HG02623 (cell line): ENCODE measurements around the gene UPF3A.
"Not testable (repeated sequence)": the region's sequence is repeated elsewhere in the genome, so short reads cannot be mapped to it uniquely, and the experiment has no call there.

ENCODE experiments used
- ATAC-seq: cut with Tn5 transposase; IDR thresholded peaks from one replicate; pipeline ENCODE4 v1.9.1; 2021; ENCODE audit warnings: moderate library complexity; ENCODE audit not compliant: unreplicated experiment

The UPF3A gene

DNA sequence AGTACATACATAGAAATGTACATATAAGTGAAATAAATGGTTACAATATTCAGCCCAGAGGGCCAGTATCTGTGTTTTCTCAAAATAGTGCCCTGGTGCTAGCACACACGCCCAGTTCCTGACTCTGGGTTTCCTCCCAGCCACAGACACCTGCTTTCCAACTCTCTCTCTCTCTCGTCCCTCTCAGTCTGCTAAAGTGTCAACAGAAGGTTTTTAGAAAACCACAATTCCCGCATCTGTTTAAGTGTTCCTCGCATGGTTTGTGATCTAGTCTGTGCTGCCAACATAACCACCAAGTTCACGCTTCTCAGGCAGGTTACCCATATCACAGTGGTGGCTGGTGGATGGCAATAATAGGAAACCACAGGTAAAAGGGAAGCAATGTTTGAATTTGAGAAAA lies 17.8 kb upstream of the UPF3A start:
- peak; percentile 55 for ATAC-seq

DNA sequence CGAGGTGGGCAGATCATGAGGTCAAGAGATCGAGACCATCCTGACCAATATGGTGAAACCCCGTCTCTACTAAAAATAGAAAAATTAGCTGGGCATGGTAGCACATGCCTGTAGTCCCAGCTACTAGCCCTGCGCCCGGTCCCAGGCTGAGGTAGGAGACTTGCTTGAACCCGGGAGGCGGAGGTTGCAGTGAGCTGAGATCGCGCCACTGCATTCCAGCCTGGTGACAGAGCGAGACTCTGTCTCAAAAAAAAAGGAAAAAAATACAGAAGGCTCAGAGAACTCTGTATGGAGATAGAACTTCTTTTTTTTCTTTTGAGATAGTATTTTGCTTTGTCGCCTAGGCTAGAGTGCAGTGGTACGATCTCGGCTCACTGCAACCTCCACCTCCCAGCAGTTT lies 17.1 kb upstream of the UPF3A start:
- not testable (repeated sequence) for ATAC-seq

DNA sequence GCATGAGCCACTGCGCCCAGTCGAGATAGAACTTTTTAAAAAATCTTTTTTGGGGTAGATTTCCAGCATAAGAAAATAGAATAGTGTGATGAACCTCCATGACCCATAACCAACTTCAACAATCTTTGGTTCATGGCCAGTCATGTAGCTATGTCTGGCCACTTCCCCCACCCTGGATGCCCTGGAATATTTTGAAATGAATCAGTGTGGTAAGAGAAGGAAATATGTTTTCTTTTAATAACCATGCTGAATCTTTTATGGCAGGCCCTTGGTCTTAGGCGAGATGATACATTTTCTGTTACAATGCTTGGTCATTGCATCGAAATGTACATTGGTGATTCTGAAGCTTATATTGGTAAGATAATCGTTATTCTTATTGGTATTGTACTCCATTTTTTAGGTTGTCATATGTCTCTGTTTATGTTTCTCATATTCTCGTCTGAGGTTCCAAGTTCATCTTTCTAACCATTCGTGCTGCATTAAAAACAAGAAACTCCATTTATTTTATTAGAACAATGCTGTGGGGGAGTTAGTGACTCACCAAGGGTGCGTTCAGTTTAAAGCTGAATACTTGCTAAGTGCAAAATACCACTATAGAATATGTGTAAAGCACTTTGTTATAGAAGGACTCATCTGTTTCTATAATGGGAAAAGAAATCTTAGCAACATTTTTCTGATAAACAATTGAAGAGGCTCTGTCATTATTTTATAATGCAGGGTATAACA lies 16.4 kb upstream of the UPF3A start:
- ATAC-seq: no peak

DNA sequence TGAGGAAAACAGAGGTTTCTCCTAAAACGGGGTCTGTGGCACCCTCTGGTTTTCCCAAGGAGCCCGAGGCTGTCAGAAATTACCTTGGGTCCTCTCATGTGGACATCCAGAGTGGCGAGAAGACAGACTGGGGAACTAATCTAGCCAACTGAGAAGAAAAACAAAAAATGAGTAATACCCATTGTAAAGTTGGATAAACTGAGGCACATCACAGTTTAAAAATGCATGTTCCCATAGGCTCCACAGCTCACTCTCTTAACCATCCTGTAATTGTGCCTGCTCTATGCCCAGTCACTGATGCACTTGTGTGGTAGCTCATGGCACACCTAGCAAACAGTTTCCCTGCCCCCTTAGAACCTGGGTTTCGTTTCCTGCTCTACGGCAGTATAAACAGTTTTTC lies 15.2 kb upstream of the UPF3A start:
- ATAC-seq: no peak

DNA sequence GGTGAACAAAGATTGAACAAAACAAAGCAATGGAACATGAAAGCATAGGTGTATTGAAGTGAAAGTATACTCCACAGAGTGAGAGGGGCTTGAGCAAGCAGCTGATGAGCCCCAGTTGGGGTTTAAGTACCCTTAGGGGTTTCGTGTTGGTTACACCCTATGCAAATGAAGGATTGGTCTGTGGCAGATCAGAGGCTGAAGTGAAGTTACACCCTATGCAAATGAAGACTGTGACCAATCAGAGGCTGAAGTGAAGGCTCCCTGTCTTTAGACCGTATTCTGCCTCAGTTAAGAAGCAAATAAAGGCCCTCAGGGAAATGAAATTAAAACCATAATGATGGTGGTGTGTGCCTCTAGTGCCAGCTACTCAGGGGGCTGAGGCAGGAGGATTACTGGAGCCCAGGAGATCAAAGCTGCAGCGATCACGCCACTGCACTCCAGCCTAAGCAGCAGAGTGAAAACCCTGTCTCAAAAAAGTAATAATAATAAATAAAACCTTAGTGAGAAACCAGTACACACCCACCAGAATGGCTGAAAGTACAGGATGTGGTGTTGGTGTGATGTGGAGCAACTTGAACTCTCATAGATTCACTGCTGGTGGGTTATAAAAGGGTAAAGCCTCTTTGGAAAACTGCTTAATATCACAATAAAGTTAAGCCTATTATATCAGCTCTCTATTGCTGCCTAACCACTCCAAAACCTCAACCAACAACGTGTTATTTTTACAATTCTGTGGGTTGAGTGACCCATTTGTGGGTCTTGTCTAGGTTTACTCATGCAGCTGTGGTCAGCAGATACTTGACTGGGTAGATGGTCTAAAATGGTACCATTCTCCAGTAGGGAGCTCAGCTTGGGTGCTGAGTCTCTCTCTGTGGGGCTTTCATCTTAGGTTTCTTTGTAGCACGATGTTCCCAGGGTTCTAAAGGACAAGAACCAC lies 12.8 kb upstream of the UPF3A start:
- no peak for ATAC-seq

DNA sequence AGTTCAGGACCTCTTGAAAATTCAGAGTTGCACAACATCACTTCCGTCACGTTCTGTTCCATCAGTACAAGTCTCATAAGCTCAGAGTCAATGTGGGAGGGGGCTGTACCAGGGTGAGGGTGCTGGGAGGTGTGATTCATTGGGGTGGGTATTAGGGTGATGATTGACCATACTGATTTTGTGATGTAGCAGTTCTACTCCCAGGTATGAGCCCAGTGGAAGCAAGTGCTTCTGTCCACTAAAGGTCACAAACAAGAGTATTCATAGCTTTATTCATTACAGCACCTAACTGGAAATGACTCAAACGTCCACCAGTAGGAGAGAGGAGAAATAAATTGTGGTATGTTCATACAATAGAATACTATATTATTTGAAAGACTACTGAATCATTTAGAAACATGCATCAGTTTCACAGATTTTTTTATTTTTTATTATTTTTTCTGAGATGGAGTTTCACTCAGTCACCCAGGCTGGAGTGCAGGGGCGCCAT lies 12.1 kb upstream of the UPF3A start:
- ATAC-seq: no peak

DNA sequence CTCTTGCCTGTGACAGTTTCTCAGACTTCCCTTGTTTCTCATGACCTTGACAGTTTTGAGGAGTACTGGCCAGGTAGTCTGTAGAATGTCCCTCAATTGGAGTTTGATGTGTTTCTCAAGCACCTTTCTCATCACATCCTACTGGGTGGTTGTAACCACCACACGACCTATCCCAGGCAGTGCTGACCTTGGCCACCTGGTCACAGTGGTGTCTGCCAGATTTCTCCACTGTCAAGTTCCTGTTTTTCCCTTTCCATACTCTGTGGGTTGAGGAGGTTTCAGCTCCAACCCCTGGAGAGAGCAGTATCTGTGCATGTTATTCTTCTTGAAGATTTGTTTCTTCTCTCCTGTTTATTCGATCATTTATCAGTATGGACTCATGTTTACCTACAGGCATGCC lies 8.4 kb upstream of the UPF3A start:
- ATAC-seq: no peak

DNA sequence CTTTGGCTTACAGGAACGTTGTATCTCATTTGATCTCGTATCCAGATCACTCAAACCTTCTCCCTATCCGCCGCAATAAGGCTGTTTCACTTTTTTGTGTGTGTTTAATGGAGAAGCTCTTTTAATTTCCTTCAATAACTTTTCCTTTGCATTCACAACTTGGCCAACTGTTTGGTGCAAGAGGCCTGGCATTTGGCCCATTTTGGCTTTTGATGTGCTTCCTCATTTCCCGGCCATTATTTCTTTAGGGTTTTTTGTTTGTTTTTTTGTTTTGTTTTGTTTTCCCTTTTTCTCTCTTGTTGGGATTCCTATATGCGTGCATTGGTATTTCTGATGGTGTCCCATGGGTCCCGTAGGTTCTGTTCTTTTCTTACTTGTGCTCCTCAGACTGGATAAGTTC lies 6.1 kb upstream of the UPF3A start:
- ATAC-seq: no peak

DNA sequence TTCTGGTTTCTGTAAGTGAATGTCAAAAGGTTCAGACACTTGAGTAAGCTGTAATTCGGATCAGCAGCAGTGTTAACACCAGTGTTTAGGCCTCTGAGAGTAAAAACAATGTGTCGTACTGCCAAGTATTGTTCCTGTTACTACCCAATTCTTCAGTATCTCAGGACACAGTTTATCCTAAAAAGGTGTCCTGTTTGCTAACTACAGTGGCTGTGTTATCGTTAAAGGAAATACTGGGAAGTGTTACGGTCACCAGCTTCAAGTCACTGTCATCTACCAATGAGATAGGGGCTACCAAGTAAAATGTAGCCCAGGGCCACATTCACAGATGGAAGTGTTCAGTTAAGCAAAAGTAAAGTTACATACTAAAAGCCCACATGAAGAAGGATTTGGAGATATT lies 2.3 kb upstream of the UPF3A start:
- ATAC-seq: no peak

DNA sequence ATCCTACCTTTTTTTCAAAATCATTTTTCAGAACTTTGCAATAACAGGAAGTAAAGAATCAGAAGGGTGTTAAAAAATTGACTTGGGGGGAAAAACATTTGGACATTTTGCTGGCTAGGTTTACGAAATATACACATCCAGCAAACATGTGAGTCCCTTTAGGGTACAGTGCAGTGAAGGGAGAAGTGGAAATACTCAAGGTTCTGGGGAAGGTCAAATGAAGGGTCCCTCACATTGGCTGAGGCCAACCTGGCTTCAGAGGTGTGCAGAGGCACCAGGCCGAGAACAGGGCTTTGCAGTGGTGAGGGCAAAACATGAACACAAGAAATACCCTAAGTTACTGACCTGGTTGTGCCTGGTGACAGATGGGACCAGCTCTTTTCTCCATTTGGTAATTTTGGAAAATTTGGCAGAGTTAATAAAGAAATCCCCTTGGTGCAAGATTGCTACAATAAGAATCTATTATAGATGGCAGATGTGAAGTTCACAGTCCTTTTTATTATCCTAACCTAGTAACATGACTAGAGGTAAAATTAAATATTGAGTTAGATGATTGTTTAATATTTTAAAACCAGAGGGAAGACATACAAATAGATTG lies 1.5 kb upstream of the UPF3A start:
- ATAC-seq: no peak

DNA sequence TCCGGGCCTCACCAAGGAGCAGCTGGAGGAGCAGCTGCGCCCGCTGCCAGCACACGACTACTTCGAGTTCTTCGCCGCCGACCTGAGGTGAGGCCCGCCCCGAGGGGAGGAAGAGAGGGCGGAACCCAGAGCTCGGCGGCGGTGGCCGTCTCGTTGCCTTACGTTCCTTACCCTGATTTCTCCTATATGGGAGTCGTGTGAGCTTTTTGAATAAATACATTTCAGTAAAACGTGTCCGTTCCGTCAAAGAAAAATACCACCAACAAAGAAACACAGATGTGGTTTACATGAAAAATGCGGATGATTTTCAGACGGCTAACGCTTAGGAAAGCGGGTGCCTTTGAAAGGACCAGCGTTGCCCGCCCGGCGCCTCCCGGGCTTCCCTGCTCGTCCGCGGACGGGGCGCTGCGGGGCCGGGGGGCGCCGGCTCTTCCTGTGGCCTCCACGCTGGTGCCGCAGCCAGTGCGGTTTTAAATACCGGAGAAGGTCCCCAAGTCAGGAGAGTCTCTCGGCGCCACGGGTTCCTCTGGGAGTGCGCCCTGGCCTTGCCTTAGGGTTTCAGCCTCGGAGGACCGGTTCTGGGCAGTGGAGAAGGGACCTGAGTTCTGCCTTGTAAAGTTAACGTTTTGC lies 755 bp downstream of the UPF3A start:
- ATAC-seq: peak; percentile 42

DNA sequence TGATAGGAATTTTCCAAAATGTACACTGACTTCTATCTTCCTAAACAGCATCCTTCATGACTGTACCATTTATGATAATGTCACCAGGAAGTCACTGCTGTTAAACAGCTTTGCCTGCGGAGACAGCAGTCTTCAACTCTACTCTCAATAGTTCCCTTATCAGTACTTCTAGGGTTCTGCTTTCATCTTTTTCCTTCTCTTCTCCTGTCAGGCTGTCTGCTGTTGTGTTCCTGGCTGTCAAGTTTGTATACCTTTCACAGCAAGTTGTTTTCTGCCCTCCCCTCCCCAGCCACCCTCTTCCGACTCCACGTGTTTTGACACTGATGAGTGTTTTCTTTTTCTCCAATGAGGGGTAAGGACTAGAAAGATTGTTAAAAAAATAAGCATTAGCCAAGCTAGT lies 2.2 kb downstream of the UPF3A start:
- ATAC-seq: no peak

DNA sequence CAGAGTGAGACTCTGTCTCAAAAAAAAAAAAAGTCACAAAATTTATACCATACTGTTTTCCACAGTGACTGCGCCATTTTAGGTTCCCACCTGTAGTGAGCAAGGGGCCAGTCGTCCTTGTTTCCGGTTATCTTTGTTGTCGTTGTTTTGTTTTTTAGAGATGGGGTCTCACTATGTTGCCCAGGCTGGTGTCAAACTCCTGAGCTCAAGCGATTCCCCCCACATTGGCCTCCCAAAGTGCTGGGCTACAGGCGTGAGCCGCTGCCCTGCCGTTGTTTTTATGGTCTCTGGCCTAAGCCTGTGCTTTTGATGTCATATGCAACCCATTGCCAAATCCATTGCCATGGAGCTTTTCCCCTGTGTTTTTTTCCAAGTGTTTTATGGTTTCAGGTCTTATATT lies 3.3 kb downstream of the UPF3A start:
- no peak for ATAC-seq

DNA sequence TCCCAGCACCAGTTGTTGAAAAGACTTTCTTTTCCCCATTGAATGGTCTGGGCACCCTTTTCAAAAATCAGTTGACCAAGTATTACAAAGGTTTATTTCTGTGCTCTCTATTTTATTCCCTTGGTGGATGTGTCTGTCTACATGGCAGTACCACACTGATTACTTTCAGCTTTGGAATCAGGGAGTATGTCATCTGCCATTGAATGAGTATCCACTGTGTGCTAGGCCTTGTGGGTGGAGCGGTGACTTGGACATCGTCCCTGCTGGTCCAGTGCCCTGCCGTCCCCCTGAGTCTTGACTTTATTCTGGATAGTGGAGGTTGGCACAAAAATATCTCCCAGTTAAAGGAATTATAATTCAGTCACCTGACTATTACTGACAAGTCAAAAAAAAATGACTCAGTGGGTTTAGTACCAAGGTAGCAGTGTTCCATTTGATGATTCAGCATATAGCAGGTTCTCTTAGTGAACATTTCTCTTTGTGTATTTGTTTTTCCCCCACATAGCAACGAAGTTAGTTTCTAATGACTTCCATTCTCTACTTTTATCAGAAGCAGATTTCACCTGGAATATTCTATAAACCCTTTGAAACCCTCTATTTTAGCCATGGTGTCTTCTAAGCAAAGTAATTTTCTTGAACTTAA lies 3.9 kb downstream of the UPF3A start:
- no peak for ATAC-seq

DNA sequence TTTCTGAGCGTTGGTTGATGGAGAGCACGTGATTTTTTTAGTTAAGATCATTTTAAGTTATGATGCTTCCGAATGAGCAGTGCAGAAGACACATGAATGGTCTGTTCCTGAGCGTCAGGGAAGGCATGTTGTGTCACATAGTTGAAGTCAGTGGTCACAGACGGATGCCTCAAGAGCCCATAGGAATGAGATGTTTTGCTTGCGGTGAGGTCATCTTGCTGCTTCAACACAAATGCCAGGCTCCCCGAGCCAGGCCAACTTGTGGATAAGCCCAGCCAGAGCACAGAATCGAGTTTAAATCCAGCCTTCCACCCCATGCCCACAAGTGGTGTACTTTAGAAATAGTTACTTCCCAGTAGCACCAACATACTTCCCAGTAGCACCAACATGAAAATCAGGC lies 5.4 kb downstream of the UPF3A start:
- no peak for ATAC-seq

DNA sequence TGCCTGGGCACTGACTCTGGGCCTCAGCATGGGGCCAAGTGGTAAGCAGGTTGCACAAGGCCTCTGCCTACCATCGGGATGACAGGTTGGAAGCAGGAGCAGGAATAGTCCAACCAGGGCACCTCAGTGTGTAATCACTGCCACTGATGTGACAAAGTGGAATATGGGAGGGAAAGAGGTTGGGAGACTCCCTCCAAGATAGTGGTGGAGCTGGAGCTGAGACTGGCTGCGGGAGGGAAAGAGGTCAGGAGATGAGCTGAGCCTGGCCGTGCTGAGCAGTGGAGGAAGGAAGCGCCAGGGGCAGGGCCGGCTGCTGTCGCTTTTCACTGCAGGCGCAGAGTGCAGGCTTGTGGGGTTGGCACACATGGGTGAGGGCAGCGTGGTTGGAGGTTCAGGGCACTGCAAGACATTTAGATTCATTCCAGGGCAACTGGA lies 6.8 kb downstream of the UPF3A start:
- no peak for ATAC-seq

DNA sequence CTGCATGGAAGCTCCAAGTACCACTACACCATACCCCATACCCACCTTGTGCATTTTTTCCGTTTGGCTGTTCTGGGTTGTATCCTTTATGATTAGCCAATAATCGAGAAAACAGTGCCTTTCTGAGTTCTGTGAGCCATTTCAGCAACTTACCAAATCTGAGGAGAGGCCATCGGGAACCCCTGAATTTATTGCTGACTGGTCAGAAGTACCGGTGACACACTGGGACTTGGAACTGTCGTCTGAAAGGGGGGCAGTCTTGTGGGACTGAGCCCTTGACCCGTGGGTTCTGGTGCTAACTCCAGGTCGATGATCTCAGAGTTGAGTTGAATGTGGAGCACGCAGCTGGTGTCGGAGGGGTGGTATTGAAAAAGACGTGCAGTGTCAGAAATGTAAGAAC lies 15.0 kb downstream of the UPF3A start:
- ATAC-seq: no peak

DNA sequence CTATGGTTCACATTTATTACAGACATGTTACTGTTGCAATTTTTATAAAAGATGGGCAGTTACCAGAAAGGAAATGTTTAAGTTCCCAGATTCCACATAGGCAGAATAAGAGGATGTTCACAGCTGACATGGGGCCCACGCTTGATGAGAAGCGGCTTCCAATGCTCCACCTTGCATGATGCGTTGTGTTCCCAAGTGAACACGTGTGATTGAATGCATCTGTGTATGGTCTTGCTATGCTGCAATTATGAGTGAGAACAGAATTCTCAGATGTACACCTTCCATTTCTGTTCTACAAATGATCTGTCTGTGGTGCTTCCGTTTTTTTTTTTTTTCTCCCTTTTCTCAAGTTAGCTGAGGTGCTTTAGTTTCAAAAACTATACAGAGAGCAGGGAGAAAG lies 15.5 kb downstream of the UPF3A start:
- no peak for ATAC-seq

DNA sequence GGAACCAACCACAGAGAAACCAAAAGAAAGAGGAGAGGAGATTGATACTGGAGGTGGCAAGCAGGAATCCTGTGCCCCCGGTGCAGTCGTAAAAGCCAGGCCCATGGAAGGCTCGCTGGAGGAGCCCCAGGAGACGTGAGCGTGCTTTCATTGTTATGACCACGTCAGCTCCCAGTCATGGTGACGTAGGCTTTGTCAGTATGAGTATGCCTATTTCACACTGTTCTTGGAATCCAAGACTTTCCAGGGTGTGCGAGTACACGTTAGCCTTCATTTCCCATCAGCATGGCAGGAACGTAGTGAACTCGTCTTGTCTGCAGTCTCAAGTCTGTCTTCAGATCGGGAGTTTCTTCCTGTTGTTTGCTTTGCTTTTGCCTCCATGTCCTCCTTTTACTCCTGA lies 17.5 kb downstream of the UPF3A start:
- ATAC-seq: no peak

DNA sequence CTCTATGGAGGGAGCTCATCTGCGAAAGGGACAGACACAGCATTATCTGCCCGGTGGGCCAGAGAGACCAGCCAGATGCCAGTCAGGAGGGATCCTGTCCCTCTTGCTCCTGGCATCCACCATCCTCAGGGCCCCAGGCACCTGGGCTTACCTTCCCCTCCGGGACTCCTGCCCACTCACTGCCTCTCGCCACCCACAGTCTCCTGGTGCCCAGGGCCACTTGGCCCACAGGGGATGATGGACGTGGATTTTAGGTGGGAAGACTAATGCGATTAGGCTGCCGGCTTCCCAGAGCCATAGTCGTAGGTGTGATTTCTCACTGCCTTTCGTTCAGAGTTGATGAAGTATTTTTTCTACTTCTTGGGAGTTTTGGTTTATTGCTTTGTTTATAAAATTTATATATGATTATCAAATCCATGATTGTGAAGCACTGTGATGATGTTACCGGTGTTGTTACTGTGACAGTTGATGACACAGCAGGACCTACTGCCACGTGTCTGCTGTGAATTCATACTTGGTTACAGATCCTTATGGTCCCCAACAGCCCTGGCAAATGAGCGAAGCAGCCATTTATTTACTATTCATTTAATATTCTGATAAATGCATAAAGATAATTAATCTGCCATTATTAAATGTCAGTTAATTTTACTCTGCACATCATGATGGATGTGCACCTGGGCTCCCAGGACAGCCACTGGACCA lies 18.4 kb downstream of the UPF3A start:
- ATAC-seq: no peak
